K562 (cell line): ENCODE results near the gene TBL1Y. TPM values are rescaled to one million over a fixed set of nuclear protein-coding genes. Genes with fewer than 3 reads are reported as not detected.

ENCODE experiments used
- ATAC-seq: fragments of 200-7000 bp; cut with Tn5 transposase; 3 replicates; pipeline ENCODE4 v1.9.1; 2020; ENCODE audit warnings: moderate library complexity
- BruUV-seq: library from RNA; stranded (reverse); fragments of 400-500 nt; replicated peaks from 2 replicates; lab custom pipeline; 2021; lab: Mats Ljungman, UMichigan
- CTCF ChIA-PET: fragments of 300-600 bp; formaldehyde crosslinking; extraction: SDS; loops from one replicate; lab custom pipeline; 2021; ENCODE audit warnings: low intra/inter-chr PET ratio; lab: Yijun Ruan, JAX
- POLR2A ChIA-PET: fragments of 300-600, 350-650 bp; sonication (Branson Sonifier 250); formaldehyde crosslinking; extraction: SDS; loops from one replicate; lab custom pipeline; 2021; ENCODE audit warnings: antibody characterized with exemption, inconsistent platforms; lab: Yijun Ruan, JAX
- DNase-seq, 4 experiments: peaks; one replicate each; pipeline versions ENCODE4 v3.0.0 to v3.0.0-alpha.2; 2011 to 2018; ENCODE audit warnings: low spot score in 3 of 4, mixed read lengths in 3 of 4; ENCODE audit errors: extremely low read depth in 1 of 4
- FAIRE-seq: peaks from 2 replicates; lab custom pipeline; 2011; peaks lifted over from hg19 to GRCh38; lab: Jason Lieb, UNC
- H2AFZ ChIP-seq: 2 replicates; pipeline ENCODE4 v1.6.0; 2011; ENCODE audit warnings: low read depth, low read length, control low read depth, inconsistent platforms
- H3K27ac ChIP-seq: fragments of 200-600 bp; 3 replicates; pipeline ENCODE4 v1.8.0; 2011; ENCODE audit warnings: low read depth, mild to moderate bottlenecking, control low read depth, inconsistent platforms, low read length, moderate library complexity, mixed read lengths; ENCODE audit errors: extremely low read depth
- H3K27me3 ChIP-seq, 2 experiments: fragments of 300-600 bp in 1 of 2; 2 replicates in 1 of 2; 3 replicates in 1 of 2; pipeline versions ENCODE4 v1.6.0 to v1.8.0; 2011; ENCODE audit warnings: inconsistent platforms in 2 of 2, low read length in 2 of 2, mild to moderate bottlenecking in 1 of 2, mixed read lengths in 1 of 2, moderate library complexity in 1 of 2; ENCODE audit not compliant: control insufficient read depth in 2 of 2, insufficient read depth in 2 of 2
- H3K36me3 ChIP-seq: fragments of 300-600 bp; 3 replicates; pipeline ENCODE4 v1.8.0; 2011; ENCODE audit warnings: mild to moderate bottlenecking, low read length, inconsistent platforms; ENCODE audit not compliant: control insufficient read depth, insufficient read depth
- H3K4me1 ChIP-seq, 2 experiments: fragments of 200-600 bp in 1 of 2; replicated peaks in 1 of 2; 2 replicates in 1 of 2; 3 replicates in 1 of 2; pipeline versions ENCODE4 v1.5.1 to v1.8.0; 2011; ENCODE audit warnings: inconsistent platforms in 2 of 2, low read length in 2 of 2, mild to moderate bottlenecking in 1 of 2, mixed read lengths in 1 of 2, moderate library complexity in 1 of 2; ENCODE audit not compliant: control insufficient read depth in 2 of 2, insufficient read depth in 2 of 2
- H3K4me2 ChIP-seq: 2 replicates; pipeline ENCODE4 v1.6.1; 2011; ENCODE audit warnings: low read length, control low read depth, inconsistent platforms, mixed read lengths; ENCODE audit not compliant: insufficient read depth
- H3K4me3 ChIP-seq: fragments of 200-600 bp; sonication (generic), shearing (Covaris generic); 2 replicates; pipeline ENCODE4 v1.5.1; 2016; ENCODE audit warnings: control low read depth, inconsistent platforms
- H3K79me2 ChIP-seq: fragments of 200-600 bp; 3 replicates; pipeline ENCODE4 v1.8.0; 2011; ENCODE audit warnings: low read length, inconsistent platforms; ENCODE audit not compliant: control insufficient read depth, insufficient read depth
- H3K9ac ChIP-seq, 2 experiments: 2 replicates each; pipeline versions ENCODE4 v1.6.0 to v1.6.1; 2011; ENCODE audit warnings: low read depth in 2 of 2, low read length in 2 of 2, control low read depth in 1 of 2, inconsistent platforms in 1 of 2, mild to moderate bottlenecking in 1 of 2, mixed read lengths in 1 of 2; ENCODE audit not compliant: insufficient read depth in 1 of 2
- H3K9me1 ChIP-seq: one replicate; pipeline ENCODE4 v1.6.0; 2011; ENCODE audit warnings: inconsistent platforms, mild to moderate bottlenecking, low read length, moderate library complexity; ENCODE audit not compliant: control insufficient read depth, insufficient read depth
- H3K9me3 ChIP-seq: replicated peaks from 2 replicates; pipeline ENCODE4 v1.5.1; 2011; ENCODE audit warnings: low read depth, low read length, inconsistent platforms; ENCODE audit not compliant: control insufficient read depth, insufficient read depth
- H4K20me1 ChIP-seq: replicated peaks from 2 replicates; pipeline ENCODE4 v1.6.1; 2011; ENCODE audit warnings: low read length, inconsistent platforms, mixed read lengths; ENCODE audit not compliant: control insufficient read depth, insufficient read depth
- BDP1 ChIP-seq: IDR thresholded peaks from 3 replicates; pipeline ENCODE4 v1.6.1; 2011; ENCODE audit not compliant: insufficient read length, insufficient read depth
- EP400 ChIP-seq: fragments of 450-650 bp; IDR thresholded peaks from 2 replicates; pipeline ENCODE4 v1.6.1; 2017; ENCODE audit warnings: antibody characterized with exemption, mild to moderate bottlenecking, moderate library complexity
- ETV1 ChIP-seq: fragments of 450-650 bp; conservative IDR thresholded peaks from 2 replicates; pipeline ENCODE4 v1.6.1; 2016; ENCODE audit warnings: missing genetic modification characterization, control low read depth, low read depth, missing compliant biosample characterization
- MTA2 ChIP-seq: fragments of 450-650 bp; IDR thresholded peaks from 2 replicates; pipeline ENCODE4 v1.6.1; 2016; ENCODE audit warnings: low read depth
- SAFB ChIP-seq: fragments of 200-400 bp; formaldehyde crosslinking; IDR thresholded peaks from 2 replicates; pipeline ENCODE4 v1.6.1; 2017; ENCODE audit warnings: low read depth, low read length, borderline replicate concordance
- ZBTB8A ChIP-seq: fragments of 450-650 bp; IDR thresholded peaks from 2 replicates; pipeline ENCODE4 v1.6.1; 2018; ENCODE audit warnings: mild to moderate bottlenecking, moderate library complexity; ENCODE audit not compliant: partially characterized antibody
- ZNF324 ChIP-seq: fragments of 250-450 bp; sonication (Bioruptor Pico); IDR thresholded peaks from 2 replicates; pipeline ENCODE4 v1.4.0; 2020; ENCODE audit warnings: mild to moderate bottlenecking
- ZNF561 ChIP-seq: fragments of 450-650 bp; formaldehyde crosslinking; conservative IDR thresholded peaks from 2 replicates; pipeline ENCODE4 v1.4.0; 2020; ENCODE audit warnings: mild to moderate bottlenecking, moderate library complexity
- WGBS: fragments of 100-300 bp; shearing (Covaris generic); methylation state at CpG from one replicate; pipeline ENCODE4 v1.1.6; 2016; ENCODE audit warnings: low coverage, mixed read lengths; ENCODE audit not compliant: insufficient coverage; ENCODE audit errors: missing lambda C conversion rate; 5-methylcytosine and 5-hydroxymethylcytosine counted together
- in situ Hi-C: fragments of 300-500 bp; cut with MboI; formaldehyde crosslinking; loops from 4 replicates; pipeline ENCODE4 v1.15.0; 2018; ENCODE audit warnings: inconsistent platforms, mixed read lengths
- intact Hi-C: fragments of 100-400 bp; cut with micrococcal nuclease; formaldehyde crosslinking; loops from 2 replicates; pipeline ENCODE4 v1.14.2; 2022
- polyA plus RNA-seq, 8 experiments: library from polyadenylated mRNA; depleted of rRNA in 4 of 8; stranded (reverse) in 5 of 8; unstranded in 3 of 8; fragments of >200 nt; fragmentation: Nextera tagmentation in 2 of 8; fragmentation: Illumina TruSeq in 1 of 8; extraction: Ambion mirVana in 2 of 8; extraction: Trizol in 1 of 8; gene quantifications; 2 replicates each; pipeline versions ENCODE4 v1.2.1 to v1.2.3, GENCODE V29; 2011 to 2014; ENCODE audit warnings: inconsistent platforms in 1 of 8, missing spikeins in 1 of 8
- total RNA-seq, 7 experiments: library from RNA; depleted of rRNA in 6 of 7; stranded (reverse); fragments of >200 nt in 6 of 7; fragmentation: Illumina TruSeq in 2 of 7; extraction: Trizol in 2 of 7; gene quantifications; 2 replicates each; pipeline versions ENCODE4 v1.2.1 to v1.2.3, GENCODE V29; 2011 to 2021; ENCODE audit warnings: low replicate concordance in 1 of 7
- TF ChIP-seq, protein P1 (sequence below): sonication (generic); IDR thresholded peaks from 2 replicates; pipeline ENCODE4 v1.6.1; 2016
- TF ChIP-seq, protein P2 (sequence below): IDR thresholded peaks from 2 replicates; pipeline ENCODE4 v1.6.1; 2016; ENCODE audit warnings: missing genetic modification characterization, missing compliant biosample characterization
- TF ChIP-seq, protein P3 (sequence below), 2 experiments: fragments of 450-650 bp; formaldehyde crosslinking in 1 of 2; IDR thresholded peaks; 2 replicates each; pipeline versions ENCODE4 v1.4.0 to v1.6.1; 2014 to 2020; ENCODE audit warnings: mild to moderate bottlenecking in 2 of 2, borderline replicate concordance in 1 of 2, low read depth in 1 of 2

Gene TBL1Y
- total and polyA plus RNA-seq, 9 of the 15 experiments (the other 6 are each of a cell fraction or from before 2014, with no cell fraction given) = not detected

DNA sequence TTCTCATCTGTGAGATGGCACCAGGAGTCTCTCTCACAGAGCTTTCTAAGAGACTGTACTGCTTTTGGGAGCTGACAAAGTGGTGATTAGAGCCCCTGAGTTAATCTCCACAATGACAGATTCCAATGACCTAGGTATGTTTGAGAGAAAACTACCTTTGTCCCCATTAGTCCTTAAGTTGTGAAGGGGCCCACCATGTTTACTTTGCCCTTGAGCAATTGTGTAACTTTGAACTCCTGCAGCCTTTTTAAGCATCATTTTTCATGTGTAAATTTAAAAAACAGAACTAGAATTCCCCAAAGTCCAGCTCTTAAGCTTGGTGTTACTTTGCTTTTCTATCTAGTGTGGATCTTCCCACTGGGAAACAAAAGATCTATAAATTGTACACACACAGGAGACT lies 2.9 kb downstream of the TBL1Y start (continued):
- TF ChIP-seq, protein P1, sequence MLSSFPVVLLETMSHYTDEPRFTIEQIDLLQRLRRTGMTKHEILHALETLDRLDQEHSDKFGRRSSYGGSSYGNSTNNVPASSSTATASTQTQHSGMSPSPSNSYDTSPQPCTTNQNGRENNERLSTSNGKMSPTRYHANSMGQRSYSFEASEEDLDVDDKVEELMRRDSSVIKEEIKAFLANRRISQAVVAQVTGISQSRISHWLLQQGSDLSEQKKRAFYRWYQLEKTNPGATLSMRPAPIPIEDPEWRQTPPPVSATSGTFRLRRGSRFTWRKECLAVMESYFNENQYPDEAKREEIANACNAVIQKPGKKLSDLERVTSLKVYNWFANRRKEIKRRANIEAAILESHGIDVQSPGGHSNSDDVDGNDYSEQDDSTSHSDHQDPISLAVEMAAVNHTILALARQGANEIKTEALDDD = no peak
- TF ChIP-seq MTA2 = no peak
- no peak for TF ChIP-seq BDP1

DNA sequence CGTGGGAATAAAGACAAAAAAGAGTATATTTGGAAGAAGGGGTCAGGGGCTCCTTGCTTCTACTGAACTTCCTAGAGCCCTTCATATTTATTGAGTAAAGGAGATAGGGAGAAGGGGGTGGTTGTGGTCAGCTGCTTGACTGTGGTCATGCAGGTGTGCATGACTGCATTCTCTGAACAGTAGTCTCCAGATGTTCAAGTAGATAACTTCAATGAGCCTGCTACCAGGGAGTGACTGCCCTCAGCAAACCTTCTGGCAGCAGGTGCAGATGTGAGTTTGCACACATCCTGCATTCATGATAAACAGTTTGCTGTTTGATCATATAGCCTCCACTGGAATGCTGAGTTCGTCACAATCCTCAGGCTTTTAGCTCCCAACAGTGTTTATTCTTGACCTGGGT lies 10.6 kb downstream of the TBL1Y start:
- Histone ChIP-seq H2AFZ (no peak overlapping the region), H3K9ac (no peak overlapping the region), H3K4me3 (no peak overlapping the region), H3K9me1 (no peaks in the 10 kb centered on the region), H3K4me1 (no peaks in the 10 kb centered on the region), H3K27me3 (no peaks in the 10 kb centered on the region), H3K36me3 (no peaks in the 10 kb centered on the region), H3K9me3 (no peaks in the 10 kb centered on the region), H3K4me2 (no peak overlapping the region), H3K27ac (no peak overlapping the region), H4K20me1 (no peaks in the 10 kb centered on the region), H3K79me2 (no peaks in the 10 kb centered on the region)
- ATAC-seq = no peak
- no TSS peak for BruUV-seq
- in situ Hi-C loops (no loop called here), intact Hi-C loops (no loop called here)
- FAIRE-seq = no peak
- ChIA-PET POLR2A (no interaction called here), CTCF (no interaction called here)
- DNase-seq = no peak
- WGBS = no CpG with 5 or more reads among the region's 2 CpGs
- TF ChIP-seq, protein P2, sequence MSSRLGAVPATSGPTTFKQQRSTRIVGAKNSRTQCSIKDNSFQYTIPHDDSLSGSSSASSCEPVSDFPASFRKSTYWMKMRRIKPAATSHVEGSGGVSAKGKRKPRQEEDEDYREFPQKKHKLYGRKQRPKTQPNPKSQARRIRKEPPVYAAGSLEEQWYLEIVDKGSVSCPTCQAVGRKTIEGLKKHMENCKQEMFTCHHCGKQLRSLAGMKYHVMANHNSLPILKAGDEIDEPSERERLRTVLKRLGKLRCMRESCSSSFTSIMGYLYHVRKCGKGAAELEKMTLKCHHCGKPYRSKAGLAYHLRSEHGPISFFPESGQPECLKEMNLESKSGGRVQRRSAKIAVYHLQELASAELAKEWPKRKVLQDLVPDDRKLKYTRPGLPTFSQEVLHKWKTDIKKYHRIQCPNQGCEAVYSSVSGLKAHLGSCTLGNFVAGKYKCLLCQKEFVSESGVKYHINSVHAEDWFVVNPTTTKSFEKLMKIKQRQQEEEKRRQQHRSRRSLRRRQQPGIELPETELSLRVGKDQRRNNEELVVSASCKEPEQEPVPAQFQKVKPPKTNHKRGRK = no peak
- TF ChIP-seq ZNF561 (CRISPR knock-in tag) (no peak), ZNF324 (CRISPR knock-in tag) (no peak), ETV1 (tag) (no peak), ZBTB8A (no peak), EP400 (no peak), SAFB (no peak)
- TF ChIP-seq, protein P3, sequence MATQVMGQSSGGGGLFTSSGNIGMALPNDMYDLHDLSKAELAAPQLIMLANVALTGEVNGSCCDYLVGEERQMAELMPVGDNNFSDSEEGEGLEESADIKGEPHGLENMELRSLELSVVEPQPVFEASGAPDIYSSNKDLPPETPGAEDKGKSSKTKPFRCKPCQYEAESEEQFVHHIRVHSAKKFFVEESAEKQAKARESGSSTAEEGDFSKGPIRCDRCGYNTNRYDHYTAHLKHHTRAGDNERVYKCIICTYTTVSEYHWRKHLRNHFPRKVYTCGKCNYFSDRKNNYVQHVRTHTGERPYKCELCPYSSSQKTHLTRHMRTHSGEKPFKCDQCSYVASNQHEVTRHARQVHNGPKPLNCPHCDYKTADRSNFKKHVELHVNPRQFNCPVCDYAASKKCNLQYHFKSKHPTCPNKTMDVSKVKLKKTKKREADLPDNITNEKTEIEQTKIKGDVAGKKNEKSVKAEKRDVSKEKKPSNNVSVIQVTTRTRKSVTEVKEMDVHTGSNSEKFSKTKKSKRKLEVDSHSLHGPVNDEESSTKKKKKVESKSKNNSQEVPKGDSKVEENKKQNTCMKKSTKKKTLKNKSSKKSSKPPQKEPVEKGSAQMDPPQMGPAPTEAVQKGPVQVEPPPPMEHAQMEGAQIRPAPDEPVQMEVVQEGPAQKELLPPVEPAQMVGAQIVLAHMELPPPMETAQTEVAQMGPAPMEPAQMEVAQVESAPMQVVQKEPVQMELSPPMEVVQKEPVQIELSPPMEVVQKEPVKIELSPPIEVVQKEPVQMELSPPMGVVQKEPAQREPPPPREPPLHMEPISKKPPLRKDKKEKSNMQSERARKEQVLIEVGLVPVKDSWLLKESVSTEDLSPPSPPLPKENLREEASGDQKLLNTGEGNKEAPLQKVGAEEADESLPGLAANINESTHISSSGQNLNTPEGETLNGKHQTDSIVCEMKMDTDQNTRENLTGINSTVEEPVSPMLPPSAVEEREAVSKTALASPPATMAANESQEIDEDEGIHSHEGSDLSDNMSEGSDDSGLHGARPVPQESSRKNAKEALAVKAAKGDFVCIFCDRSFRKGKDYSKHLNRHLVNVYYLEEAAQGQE (IDR thresholded peaks at IDR 0.05; ENCODE audit: borderline replicate concordance) = no peak
- TF ChIP-seq, protein P3 (CRISPR knock-in tag; IDR thresholded peaks at IDR 0.05; ENCODE audit: low read depth) = no peak
